Measurements from ENCODE around the gene POLR2L. TPM values are rescaled to one million over a fixed set of nuclear protein-coding genes. Genes with fewer than 3 reads are reported as not detected.

The POLR2L gene
- total RNA-seq, 2 experiments from 2014 or later = 150 to 151 TPM

DNA sequence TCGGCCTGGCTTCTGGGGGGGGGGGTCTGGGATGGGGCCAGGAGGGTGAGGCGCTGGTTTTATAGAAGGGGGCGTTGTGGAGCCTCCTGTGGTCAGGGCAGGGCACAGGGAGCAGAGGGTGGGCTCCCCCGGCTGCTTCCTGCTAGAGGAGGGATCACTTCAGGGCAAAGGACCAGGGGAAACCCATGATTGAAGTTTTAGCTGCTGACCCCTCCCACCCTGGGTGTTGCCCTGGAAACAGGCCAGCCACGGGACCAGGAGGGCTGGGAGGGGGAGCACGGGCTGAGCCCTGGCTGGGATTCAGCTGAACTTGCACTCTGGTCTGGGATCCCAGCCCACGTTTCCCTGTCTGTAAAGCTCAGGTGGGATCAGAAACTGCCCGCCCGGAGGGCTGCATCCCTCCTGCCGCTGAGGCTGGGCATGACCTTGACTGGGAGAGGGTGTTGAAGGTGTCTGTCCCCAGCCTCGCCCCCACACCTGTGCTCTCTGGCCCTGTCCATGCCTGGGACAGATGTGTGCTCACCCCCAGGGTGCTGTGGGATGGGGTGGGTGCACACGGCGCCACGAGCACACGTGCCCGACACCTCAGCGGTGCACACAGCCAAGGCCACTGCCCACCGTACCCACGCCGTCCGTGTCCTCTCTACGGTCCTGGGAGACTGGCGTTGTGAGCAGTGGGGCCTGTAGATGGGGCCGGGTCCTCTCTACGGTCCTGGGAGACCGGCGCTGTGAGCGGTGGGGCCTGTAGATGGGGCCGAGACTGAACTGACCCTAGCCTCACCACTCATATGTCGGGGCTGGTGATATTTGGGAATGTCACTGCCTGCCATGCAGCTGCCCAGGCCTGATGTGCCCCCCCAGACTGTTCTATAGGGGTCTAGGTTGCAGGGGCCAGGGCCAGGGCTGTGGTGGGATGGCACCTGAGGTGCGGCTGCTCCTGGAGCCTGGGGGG lies 2.6 kb upstream of the POLR2L start:
- POLR2A ChIA-PET = no interaction called here

DNA sequence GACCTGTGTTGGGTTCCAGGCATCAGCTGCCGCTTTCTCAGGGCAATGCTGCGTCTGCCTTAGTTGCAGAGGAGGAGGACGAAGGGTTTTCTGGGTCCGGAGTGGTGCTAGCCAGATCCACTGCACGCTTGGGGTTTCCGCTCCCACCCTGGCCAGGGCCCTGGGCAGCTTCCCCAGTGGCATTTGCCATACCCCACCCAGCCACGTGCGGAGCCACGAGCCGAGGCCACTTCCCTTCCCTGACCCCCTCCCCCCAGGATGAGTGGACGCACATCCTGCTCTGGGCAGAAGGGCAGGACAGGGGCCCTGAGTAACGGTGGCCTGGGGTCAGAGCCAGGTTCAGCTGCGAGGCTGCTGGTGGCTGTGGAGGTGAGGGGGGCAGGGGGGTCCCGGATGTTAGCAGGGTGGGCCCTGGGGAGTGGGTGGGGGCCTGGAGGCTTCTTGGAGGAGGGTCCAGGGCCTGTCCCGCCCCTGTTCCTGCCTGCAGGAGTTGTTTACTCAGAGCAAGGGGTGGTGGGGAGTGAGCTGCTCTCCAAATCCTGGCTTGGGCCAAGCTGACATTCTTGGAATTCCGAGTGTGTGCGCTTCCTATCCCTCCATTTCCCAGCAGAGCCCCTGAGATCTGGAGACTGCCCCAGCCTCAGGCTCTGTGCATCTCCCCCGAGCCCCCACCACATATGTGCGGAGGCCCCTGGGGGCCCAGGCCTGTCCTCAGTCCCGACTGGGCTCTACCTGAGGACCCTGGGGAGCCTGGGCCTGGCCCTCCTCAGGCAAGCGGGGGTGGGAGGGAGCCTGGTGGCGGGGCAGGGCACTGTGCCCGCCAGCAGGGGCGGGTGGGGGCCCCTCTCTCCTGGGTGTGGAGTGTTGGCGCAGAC lies 1.7 kb upstream of the POLR2L start:
- CTCF ChIA-PET = interaction anchor here (0.8 to 1.7 kb wide), 4 partner anchors 13 to 211 kb away, joined by 3 to 6 read pairs (median 4); no protein-coding TSS in a partner anchor
- POLR2A ChIA-PET = interaction anchor here (1.1 to 1.4 kb wide), 2 partner anchors 66 to 466 kb away, joined by 3 to 8 read pairs; partner anchors contain the start of genes CHID1 and TOLLIP

More for the DNA sequence above, 2.6 kb upstream of the POLR2L start:
- CTCF ChIA-PET = no interaction called here

DNA sequence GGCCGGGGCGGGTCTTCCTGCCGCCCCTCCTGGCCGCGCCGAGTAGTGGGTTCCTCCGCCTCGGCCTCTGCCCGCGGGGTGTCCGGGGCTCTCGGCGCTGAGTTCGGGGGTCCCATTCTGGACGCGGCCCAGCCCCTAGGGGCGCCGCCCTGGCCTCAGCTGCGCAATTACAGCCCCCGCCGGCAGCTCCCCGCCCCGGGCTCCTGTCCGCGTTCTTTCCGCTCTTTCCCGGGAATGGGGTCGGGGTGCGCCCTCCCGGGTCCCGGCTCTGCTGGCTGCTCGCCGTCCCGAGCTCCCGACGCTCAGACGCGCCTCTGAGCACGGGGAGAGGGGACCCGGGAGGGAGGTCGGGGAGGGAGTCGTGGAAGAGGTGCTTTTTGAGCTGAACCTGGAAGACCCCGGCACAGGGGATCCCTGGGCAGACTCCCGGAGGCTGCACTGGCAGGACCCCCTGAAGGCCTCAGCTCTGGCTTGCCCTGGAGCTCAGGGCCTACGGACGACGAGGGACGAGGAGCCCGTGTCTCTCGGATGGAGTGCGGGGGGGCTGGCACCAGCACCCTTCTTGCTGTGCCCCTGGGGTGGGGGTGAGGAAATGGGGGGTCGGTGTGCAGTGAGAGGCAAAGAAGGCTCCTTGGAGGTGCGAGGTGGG lies 881 bp upstream of the POLR2L start:
- POLR2A ChIA-PET = interaction anchor here (0.8 to 1.4 kb wide), 4 partner anchors 9 to 466 kb away, joined by 3 to 8 read pairs (median 5); partner anchors contain the start of genes CHID1 and TOLLIP

DNA sequence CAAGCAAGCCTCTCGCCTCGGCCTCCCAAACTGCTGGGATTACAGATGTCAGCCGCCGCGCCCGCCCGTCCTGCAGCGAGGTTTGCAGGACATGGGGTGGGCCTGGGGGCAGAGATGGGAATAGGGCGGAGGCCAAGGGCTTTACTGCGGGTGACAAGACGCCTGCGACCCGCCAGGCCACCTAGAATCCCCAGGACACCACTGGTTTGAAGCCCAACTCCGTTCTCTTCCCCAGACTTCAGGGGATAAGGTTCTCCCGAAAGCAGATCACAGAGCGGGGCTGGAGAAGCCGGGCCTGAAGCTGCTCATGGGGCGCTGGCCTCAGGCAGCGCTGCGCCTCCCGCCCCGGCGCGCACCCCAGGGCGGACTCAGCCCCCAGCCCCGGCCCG lies 354 bp downstream of the POLR2L start:
- ChIA-PET CTCF (interaction anchor here (1.7 to 2.3 kb wide), 2 partner anchors 10 to 12 kb away, joined by 6 to 7 read pairs; no protein-coding TSS in a partner anchor), POLR2A (interaction anchor here (2.5 kb wide), 1 partner anchor 11 kb away, joined by 6 read pairs; no protein-coding TSS in a partner anchor)

More for the DNA sequence above, 881 bp upstream of the POLR2L start:
- CTCF ChIA-PET = interaction anchor here (0.6 to 1.7 kb wide), 6 partner anchors 9 to 211 kb away, joined by 3 to 6 read pairs (median 4); no protein-coding TSS in a partner anchor

DNA sequence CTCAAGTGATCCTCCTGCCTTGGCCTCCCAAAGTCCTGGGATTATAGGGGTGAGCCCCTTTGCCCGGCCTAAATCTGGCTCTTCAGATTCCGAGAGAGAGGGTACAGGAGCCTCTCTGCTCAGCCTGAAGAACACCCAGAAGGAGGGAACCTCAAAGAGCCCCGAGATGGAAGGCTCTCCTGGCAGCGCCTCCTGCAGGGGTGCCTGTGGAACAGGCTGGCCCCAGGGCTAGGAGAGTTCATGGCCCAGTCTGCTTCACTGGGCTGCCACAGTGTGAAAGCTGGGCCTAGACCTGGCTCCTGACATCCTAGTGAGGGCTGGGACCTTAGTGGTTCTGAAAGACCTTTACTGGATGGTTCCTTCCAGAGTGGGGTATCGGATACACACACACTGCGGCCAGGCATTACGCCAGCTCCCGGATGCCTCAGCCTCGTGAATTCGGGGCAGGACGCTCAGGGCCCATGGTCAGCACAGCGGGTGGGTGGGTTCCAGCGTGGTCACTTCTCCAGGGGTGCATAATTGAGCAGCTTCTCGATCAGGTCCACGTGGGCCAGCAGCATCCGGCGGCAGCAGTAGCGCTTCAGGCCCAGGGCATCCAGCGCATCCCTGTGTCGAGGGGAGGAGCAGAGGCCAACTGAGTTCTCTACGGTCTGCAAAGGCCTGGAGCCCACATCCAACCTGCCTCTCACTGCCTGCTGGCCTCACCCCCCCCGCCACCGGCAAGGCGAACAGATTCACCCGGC lies 2.3 kb downstream of the POLR2L start:
- POLR2A ChIA-PET = interaction anchor here (1.0 to 2.5 kb wide), 2 partner anchors 9 to 11 kb away, joined by 3 to 6 read pairs; no protein-coding TSS in a partner anchor
- CTCF ChIA-PET = interaction anchor here (1.1 to 2.3 kb wide), 4 partner anchors 8 to 211 kb away, joined by 3 to 7 read pairs (median 4); no protein-coding TSS in a partner anchor

DNA sequence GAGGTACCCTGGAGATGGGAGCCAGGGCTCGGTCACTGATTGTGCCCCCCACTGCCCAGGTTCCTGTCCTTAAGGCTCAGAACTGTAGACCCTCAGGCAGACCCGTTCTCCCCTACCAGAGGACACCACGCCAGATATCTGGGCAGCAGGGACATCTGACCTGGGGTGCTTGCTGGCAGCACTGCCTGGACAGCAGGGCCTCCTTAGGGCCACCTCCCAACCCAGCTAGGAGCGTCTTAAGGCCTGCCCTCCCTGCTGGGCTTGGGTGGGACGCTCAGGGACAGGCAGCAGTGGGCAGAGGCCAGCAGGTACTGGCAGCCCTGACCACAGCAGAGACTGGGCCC lies 3.1 kb downstream of the POLR2L start:
- ChIA-PET CTCF (interaction anchor here (1.1 kb wide), 1 partner anchor 9 kb away, joined by 4 read pairs; no protein-coding TSS in a partner anchor), POLR2A (no interaction called here)

DNA sequence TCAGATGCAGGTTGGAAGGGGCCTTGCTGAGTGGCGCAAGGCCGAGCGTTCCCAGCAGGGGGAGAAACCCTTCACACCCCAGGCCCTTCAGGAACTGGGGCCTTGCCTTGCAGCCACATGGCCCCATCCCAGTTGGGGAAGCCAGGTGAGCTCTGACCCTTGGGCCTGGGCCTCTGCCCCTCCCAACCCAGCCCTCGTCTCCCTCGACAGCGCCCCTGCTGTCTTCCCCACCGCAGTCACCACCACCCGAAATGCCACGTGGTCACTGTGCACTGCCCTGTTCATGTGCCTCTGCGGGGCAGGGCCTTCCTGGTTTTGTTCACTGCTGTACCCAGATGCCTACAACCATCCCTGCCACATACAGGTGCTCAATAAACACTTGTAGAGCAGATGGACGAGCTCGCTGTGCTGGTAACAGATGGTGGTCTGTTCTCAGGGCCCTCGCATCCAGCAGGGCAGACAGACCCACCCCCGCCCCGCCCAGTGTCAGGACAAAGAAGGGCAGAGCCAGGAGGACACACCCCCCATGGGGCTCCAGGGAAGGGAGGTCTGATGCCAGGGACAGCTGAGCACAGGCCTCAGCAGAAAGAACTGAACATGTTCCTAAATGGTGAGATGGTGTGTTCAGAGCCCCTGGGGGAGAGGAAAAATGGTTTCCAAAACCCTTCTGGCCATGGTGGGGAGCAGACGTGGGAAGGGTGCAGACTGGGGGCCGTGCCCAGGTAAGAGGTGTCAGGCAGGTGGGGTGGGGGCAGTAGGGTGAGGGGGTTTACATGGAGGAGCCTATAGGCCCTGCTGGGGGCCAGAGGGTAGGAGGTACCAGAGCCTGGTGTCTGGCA lies 3.7 kb downstream of the POLR2L start:
- POLR2A ChIA-PET = no interaction called here
- CTCF ChIA-PET = interaction anchor here (0.7 to 1.3 kb wide), 2 partner anchors 11 to 149 kb away, joined by 3 to 5 read pairs; partner anchors contain the start of gene CRACR2B

DNA sequence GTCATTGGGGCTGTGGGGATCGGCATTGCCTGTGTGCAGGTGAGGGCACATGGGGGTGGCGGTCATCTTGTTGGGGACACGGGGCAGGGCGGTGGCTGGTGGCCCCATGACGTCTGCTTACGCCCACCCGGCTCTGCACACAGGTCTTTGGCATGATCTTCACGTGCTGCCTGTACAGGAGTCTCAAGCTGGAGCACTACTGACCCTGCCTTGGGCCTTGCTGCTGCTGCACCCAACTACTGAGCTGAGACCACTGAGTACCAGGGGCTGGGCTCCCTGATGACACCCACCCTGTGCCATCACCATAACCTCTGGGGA lies 4.4 kb downstream of the POLR2L start:
- ChIA-PET POLR2A (no interaction called here), CTCF (interaction anchor here (0.7 to 1.3 kb wide), 3 partner anchors 10 to 150 kb away, joined by 3 to 5 read pairs (median 3); partner anchors contain the start of gene CRACR2B)

DNA sequence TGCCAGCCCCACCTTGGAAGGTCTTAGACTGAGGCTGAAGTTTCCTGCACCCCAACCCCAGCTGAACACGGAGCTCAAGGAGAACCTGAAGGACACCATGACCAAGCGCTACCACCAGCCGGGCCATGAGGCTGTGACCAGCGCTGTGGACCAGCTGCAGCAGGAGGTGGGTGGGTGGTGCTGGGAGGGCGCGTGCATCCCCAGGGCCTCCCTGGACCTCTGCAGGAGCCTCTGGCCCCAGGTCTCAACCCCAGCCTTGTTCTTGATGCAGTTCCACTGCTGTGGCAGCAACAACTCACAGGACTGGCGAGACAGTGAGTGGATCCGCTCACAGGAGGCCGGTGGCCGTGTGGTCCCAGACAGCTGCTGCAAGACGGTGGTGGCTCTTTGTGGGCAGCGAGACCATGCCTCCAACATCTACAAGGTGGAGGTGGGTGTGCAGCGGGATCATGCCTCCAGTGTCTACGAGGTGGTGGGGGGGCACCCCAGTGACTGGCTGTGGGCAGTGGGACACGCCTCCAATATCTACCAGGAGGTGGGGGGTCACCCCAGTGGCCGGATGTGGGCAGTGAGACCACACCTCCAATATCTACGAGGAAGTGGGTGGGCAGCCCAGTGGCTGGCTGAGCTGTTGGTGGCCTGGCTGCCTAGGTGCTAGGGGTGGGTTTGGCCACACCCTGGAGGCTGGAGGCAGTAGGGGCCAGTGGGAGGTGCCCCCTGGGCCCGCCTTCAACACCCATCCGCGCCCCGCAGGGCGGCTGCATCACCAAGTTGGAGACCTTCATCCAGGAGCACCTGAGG lies 4.9 kb downstream of the POLR2L start:
- ChIA-PET POLR2A (interaction anchor here (0.6 kb wide), 1 partner anchor 11 kb away, joined by 3 read pairs; no protein-coding TSS in a partner anchor), CTCF (interaction anchor here (0.7 to 1.3 kb wide), 3 partner anchors 10 to 150 kb away, joined by 3 to 5 read pairs (median 3); partner anchors contain the start of gene CRACR2B)

DNA sequence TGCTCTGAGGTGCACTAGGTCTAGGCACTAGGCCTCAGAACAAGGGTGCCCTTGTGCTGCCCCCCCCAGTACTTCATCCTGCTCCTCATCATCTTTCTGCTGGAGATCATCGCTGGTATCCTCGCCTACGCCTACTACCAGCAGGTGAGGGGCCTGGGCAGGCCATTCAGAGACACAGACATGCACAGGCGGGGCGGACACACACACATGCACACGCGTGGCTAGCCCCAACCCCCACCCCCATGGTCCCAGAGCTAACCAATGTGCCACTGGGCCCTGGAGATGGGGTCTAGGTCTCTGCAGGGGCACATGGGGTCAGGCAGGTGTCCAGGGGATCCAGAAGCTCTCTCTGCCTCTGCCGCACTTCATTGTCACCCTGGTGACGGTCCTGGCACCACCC lies 5.6 kb downstream of the POLR2L start:
- ChIA-PET CTCF (interaction anchor here (0.5 to 1.2 kb wide), 2 partner anchors 12 to 202 kb away, joined by 3 read pairs; no protein-coding TSS in a partner anchor), POLR2A (interaction anchor here (0.6 kb wide), 1 partner anchor 12 kb away, joined by 3 read pairs; no protein-coding TSS in a partner anchor)

DNA sequence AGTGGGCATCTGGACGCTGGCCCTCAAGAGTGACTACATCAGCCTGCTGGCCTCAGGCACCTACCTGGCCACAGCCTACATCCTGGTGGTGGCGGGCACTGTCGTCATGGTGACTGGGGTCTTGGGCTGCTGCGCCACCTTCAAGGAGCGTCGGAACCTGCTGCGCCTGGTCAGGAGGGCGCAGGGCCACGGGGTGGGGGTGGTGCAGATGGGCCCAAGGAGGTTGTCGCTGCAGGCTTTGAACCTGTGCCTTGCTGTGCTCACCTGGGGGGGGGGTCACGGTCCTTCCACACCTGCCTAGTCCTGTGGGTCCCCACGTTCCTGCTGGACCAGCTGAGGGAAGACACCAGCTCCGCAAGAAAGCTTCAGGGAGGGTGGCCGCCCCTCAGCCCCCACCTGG lies 6.1 kb downstream of the POLR2L start:
- POLR2A ChIA-PET = interaction anchor here (0.6 kb wide), 1 partner anchor 204 kb away, joined by 3 read pairs; no protein-coding TSS in a partner anchor

DNA sequence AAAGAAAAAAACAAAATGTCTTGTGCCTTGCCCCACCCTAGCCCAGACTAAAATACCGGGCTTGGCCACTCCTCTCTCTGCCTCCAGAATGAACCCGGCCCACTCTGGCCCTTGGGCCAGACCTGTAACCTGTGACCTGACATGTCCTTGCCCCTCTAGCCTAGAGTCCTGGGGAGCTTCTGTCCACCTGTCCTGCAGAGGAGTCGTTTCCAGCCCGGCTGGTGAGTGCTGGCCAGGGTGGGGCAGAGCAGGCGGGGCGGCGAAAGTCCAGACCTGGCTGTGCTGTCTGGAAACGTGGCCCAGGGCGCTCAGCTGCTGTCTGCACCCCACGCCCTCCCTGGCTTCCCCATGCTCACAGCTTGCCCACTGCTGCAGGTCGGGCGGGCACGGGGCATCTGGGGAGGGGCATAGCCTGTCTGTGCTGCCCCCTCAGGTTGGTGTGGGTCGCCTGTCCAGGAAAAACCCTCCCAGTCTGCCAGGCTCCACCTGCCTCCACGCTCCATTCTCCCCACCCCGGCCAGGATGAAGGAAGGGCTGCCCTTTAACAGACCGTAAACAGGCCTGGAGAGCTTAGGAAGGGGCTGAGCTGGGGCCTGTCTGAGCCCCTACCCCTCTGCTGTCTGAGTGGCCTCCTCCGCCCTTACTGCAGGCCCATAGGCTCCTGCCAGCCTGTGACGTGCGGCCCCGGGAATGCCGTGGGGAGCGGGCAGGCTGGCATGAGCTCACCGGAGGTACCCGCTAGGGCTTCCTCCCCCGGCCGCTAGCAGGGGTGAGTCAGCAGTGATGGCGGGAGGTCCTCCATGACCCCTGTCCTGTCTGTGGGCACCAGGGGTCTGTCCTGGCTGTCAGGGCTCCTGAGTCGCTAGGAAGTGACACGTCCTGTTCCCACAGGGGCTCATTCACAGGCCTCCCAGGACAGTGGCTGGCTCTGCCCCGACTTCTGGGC lies 7.7 kb downstream of the POLR2L start:
- ChIA-PET CTCF (interaction anchor here (1.0 to 1.7 kb wide), 4 partner anchors 8 to 25 kb away, joined by 3 to 8 read pairs (median 4); partner anchors contain the start of genes RPLP2 and TSPAN4), POLR2A (interaction anchor here (1.6 kb wide), 1 partner anchor 8 kb away, joined by 5 read pairs; the partner anchor contains the start of gene TSPAN4)

More for the DNA sequence above, 6.1 kb downstream of the POLR2L start:
- CTCF ChIA-PET = interaction anchor here (0.5 kb wide), 1 partner anchor 202 kb away, joined by 3 read pairs; no protein-coding TSS in a partner anchor

DNA sequence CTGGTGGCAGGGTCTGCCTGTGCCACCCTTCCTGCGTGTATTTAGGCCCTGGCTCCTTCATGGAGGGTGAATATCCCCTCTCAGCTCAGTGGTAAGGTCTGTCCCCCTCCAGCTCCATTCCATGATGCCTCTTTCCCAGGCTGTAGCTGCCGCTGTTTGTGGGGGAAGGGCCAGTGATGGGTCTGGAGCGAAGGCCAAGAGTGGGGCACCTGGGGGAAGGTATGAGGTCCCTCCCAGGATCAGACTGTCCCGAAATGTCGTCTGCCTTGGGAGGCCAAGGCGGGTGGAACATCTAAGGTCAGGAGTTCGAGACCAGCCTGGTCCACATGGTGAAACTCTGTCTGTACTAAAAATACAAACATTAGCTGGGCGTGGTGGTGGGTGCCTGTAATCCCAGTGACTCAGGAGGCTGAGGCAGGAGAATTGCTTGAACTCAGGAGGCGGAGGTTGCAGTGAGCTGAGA lies 8.4 kb downstream of the POLR2L start:
- ChIA-PET POLR2A (interaction anchor here (0.7 to 1.6 kb wide), 2 partner anchors 9 to 129 kb away, joined by 5 to 9 read pairs; partner anchors contain the start of gene TSPAN4), CTCF (interaction anchor here (0.5 to 1.7 kb wide), 4 partner anchors 9 to 50 kb away, joined by 3 to 8 read pairs (median 4); partner anchors contain the start of gene TSPAN4)

DNA sequence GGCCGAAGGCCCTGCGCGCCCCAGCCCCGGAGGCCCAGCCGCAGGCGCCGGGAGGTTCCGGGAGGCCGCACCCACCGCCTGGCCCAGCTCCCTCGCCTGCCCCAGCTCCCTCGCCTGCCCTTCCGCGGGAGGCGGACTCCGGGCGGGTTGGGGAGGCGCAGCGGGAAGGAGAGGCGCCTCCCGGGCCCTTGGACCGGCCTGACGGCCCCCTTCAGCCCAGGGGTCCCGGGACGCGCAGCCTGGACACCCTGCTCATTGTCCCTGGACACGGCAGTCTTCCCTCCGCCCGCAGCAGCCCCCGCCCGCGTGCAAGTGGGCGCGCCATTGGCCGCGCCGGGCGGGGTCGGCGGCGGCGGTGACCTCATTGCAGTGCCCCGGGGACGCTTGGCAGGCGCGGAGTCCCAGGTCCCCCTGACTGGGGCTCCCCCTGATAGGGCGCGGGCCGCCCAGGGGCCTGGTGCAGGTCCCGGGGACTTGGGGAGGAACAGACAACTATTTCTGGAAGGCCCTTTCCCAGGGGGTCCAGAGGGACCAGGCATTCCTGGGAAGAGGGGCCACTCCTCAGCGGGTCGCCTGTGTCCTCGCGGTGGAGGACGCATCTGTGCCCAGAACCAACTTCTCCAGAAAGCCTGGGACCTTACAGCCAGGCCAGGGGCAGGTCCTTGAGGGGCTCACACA lies 9.1 kb downstream of the POLR2L start:
- ChIA-PET CTCF (interaction anchor here (0.5 to 1.7 kb wide), 5 partner anchors 8 to 50 kb away, joined by 3 to 8 read pairs (median 3); no protein-coding TSS in a partner anchor), POLR2A (interaction anchor here (0.6 to 2.5 kb wide), 4 partner anchors 10 to 128 kb away, joined by 3 to 13 read pairs (median 7); partner anchors contain the start of genes PNPLA2 and TSPAN4)
